Measurements from ENCODE around the gene PHF2. TPM values are rescaled to one million over a fixed set of nuclear protein-coding genes. Genes with fewer than 3 reads are reported as not detected.
A peak's percentile ranks its signal among the peaks of the same experiment; 100 is the strongest.

The PHF2 gene
- total and polyA plus RNA-seq, 9 of the 15 experiments (the other 6 are each of a cell fraction or from before 2014, with no cell fraction given): 0.37 to 14.4 (median 8.1) TPM

- intact Hi-C loops (cut with micrococcal nuclease) (loop anchor here (5.0 to 10.0 kb wide), 3 partner anchors 140 to 527 kb away; no protein-coding TSS in a partner anchor), in situ Hi-C loops (cut with MboI) (loop anchor here (25.0 kb wide), 1 partner anchor 527 kb away; no protein-coding TSS in a partner anchor)
- peak; percentile 27 to 53 (median 44) for DNase-seq (ENCODE audit: extremely low read depth in 1 of 4, low spot score in 3 of 4)
Measured at GRCh38 chr9:93684806-93685543, 108.6 kb downstream of the PHF2 start.

More at GRCh38 chr9:93684806-93685543, 108.6 kb downstream of the PHF2 start:
- ATAC-seq (peak; percentile 60), FAIRE-seq (no peak)
- ChIA-PET POLR2A (interaction anchor here (1.0 kb wide), 1 partner anchor 8 kb away, joined by 4 read pairs; no protein-coding TSS in a partner anchor), CTCF (ENCODE audit: low intra/inter-chr PET ratio) (interaction anchor here (0.7 kb wide), 1 partner anchor 278 kb away, joined by 3 read pairs; no protein-coding TSS in a partner anchor)
- TF ChIP-seq KDM4B (IDR thresholded peaks at IDR 0.05; ENCODE audit: borderline replicate concordance in 2 of 2, low read depth in 1 of 2): no peak
- TF ChIP-seq SREBF1 (IDR thresholded peaks at IDR 0.05; ENCODE audit: borderline replicate concordance, low read depth, low read length): no peak
- TF ChIP-seq, protein P1, sequence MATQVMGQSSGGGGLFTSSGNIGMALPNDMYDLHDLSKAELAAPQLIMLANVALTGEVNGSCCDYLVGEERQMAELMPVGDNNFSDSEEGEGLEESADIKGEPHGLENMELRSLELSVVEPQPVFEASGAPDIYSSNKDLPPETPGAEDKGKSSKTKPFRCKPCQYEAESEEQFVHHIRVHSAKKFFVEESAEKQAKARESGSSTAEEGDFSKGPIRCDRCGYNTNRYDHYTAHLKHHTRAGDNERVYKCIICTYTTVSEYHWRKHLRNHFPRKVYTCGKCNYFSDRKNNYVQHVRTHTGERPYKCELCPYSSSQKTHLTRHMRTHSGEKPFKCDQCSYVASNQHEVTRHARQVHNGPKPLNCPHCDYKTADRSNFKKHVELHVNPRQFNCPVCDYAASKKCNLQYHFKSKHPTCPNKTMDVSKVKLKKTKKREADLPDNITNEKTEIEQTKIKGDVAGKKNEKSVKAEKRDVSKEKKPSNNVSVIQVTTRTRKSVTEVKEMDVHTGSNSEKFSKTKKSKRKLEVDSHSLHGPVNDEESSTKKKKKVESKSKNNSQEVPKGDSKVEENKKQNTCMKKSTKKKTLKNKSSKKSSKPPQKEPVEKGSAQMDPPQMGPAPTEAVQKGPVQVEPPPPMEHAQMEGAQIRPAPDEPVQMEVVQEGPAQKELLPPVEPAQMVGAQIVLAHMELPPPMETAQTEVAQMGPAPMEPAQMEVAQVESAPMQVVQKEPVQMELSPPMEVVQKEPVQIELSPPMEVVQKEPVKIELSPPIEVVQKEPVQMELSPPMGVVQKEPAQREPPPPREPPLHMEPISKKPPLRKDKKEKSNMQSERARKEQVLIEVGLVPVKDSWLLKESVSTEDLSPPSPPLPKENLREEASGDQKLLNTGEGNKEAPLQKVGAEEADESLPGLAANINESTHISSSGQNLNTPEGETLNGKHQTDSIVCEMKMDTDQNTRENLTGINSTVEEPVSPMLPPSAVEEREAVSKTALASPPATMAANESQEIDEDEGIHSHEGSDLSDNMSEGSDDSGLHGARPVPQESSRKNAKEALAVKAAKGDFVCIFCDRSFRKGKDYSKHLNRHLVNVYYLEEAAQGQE (IDR thresholded peaks at IDR 0.05; ENCODE audit: borderline replicate concordance): peak; percentile 35; the same call in 1 of the 2 replicates
- TF ChIP-seq, protein P1 (CRISPR knock-in tag; IDR thresholded peaks at IDR 0.05; ENCODE audit: low read depth): no peak
- TF ChIP-seq, protein P2, sequence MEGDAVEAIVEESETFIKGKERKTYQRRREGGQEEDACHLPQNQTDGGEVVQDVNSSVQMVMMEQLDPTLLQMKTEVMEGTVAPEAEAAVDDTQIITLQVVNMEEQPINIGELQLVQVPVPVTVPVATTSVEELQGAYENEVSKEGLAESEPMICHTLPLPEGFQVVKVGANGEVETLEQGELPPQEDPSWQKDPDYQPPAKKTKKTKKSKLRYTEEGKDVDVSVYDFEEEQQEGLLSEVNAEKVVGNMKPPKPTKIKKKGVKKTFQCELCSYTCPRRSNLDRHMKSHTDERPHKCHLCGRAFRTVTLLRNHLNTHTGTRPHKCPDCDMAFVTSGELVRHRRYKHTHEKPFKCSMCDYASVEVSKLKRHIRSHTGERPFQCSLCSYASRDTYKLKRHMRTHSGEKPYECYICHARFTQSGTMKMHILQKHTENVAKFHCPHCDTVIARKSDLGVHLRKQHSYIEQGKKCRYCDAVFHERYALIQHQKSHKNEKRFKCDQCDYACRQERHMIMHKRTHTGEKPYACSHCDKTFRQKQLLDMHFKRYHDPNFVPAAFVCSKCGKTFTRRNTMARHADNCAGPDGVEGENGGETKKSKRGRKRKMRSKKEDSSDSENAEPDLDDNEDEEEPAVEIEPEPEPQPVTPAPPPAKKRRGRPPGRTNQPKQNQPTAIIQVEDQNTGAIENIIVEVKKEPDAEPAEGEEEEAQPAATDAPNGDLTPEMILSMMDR (IDR thresholded peaks at IDR 0.05 in 2 of 3, conservative IDR thresholded peaks at IDR 0.05 in 1 of 3; ENCODE audit: insufficient read depth in 2 of 3, low read depth in 1 of 3, low read length in 3 of 3): peak; percentile 37 to 42 (median 41); a peak in 4 of 6 replicates
- no peak for TF ChIP-seq FOXK1 (CRISPR knock-in tag; IDR thresholded peaks at IDR 0.05; ENCODE audit: borderline replicate concordance)
- peak; percentile 42; the same call in 1 of the 2 replicates for TF ChIP-seq SMC3 (conservative IDR thresholded peaks at IDR 0.05; ENCODE audit: insufficient read depth, low read depth, low read length)
- TF ChIP-seq NFIC (IDR thresholded peaks at IDR 0.05): 0 out of 2 replicates have a peak, but pooled peaks have one; percentile 16
- TF ChIP-seq MTA3 (IDR thresholded peaks at IDR 0.05; ENCODE audit: borderline replicate concordance): no peak
- TF ChIP-seq RAD21 (CRISPR knock-in tag; conservative IDR thresholded peaks at IDR 0.05 in 1 of 2, IDR thresholded peaks at IDR 0.05 in 1 of 2): peak in 1 of 2 experiments; percentile 48; a peak in 2 of 4 replicates
- peak overlapping the region in 1 of 2 experiments; percentile 59; a peak in 1 of 4 replicates for H3K9ac ChIP-seq (ENCODE audit: insufficient read depth in 1 of 2, low read depth in 2 of 2, low read length in 2 of 2)
- H3K79me2 ChIP-seq (ENCODE audit: control insufficient read depth, insufficient read depth, low read length): no peaks in the 10 kb centered on the region
- peaks cover 0 to 16% of the 10 kb centered on the region in 2 experiments; a peak in 1 of 5 replicates for H3K4me1 ChIP-seq (replicated peaks in 1 of 2; ENCODE audit: control insufficient read depth in 2 of 2, insufficient read depth in 2 of 2, low read length in 2 of 2)
- no peaks in the 10 kb centered on the region for H3K9me1 ChIP-seq (ENCODE audit: control insufficient read depth, insufficient read depth, low read length)
- no peak overlapping the region for H3K4me2 ChIP-seq (ENCODE audit: insufficient read depth, low read length)
- H3K4me3 ChIP-seq: no peak overlapping the region
- no peaks in the 10 kb centered on the region for H3K27me3 ChIP-seq (ENCODE audit: control insufficient read depth in 2 of 2, insufficient read depth in 2 of 2, low read length in 2 of 2)
- no peaks in the 10 kb centered on the region for H3K9me3 ChIP-seq (replicated peaks; ENCODE audit: control insufficient read depth, insufficient read depth, low read depth, low read length)
- H2AFZ ChIP-seq (ENCODE audit: low read depth, low read length): peak overlapping the region; percentile 16; the same call in 1 of the 2 replicates
- no peaks in the 10 kb centered on the region for H4K20me1 ChIP-seq (replicated peaks; ENCODE audit: control insufficient read depth, insufficient read depth, low read length)
- no TSS peak for BruUV-seq (replicated peaks)
- 5% methylated on average over 11 of the region's 11 CpGs for WGBS (ENCODE audit: insufficient coverage, low coverage, missing lambda C conversion rate)
- H3K36me3 ChIP-seq (ENCODE audit: control insufficient read depth, insufficient read depth, low read length): no peaks in the 10 kb centered on the region
- no peak overlapping the region for H3K27ac ChIP-seq (ENCODE audit: extremely low read depth, low read depth, low read length)
